Activated CD4-positive, alpha-beta T cell treated with anti-CD3 and anti-CD28 coated beads, Interleukin-2, amount 50 U/mL, for 16 hours (primary cell): Measurements from ENCODE around the gene ADAMTS17.
A peak's percentile ranks its signal among the peaks of the same experiment; 100 is the strongest.

Source experiments
- DNase-seq: peaks from one replicate; pipeline ENCODE4 v3.0.0-alpha.2; 2020

Gene ADAMTS17

DNA sequence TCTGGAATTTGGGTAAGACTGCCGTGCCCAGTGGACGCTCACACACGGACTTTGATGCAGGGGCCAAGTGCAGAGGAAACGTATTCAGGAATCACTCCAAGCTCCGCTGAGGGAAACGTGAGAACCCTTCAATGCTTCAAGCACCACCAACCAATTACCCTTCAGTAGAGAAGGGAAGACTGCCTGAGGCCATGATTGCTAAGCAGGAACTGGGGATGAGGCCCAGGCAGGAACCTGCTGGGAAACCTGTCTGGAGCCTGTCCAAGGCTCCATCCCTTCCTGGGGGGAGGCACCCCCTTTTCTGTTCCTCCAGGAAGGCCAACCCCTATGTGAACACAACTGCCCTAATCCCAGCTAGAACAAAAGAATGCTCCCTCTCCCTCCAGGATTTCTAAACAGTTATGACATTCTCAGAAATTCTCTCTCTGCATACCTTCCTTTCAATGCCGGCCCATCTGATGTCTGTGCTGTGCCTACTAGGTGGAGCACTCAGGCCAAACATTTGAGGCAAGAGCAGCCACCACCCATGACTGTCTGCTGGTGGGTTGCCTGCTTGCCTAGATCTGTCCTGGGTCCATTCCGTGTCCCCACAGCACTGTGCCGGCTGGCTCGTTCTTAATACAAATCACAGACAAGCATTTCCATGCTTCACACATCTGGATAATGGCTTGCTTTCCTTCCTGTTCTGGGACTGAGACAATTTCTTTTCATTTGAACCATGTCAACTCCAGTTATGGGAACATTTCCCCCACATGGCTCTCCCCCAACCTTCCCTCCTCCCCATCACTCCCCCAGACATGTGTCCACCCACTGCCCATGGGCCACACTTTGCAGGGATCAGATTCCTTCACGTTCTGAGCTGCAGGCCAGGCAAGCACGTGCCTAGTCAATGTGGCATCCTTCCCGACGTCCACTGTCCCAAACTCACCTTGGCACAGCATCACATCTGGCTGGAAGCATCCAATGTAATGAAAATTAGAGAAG, 149.4 kb downstream of the ADAMTS17 start:
- DNase-seq, result no peak

DNA sequence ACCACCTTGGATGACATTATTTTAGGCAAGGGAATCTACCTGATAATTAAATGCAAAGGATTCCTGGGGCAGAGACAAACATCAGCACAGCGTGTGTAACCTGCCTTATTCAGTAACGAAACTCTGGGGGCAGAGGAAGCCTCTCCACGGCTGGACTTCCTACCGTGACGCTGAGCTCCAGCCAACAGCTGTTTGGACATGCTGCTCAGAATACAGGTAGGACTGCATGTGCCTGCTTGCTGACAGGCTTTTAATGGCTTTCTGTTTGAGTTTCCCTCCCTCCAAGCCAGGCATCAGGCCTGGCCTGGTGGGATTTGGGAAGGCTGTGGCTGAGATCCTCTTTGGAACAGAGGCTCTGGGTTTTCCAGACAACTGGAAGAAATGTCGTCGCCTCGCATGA, 150.6 kb downstream of the ADAMTS17 start:
- DNase-seq, result no peak

DNA sequence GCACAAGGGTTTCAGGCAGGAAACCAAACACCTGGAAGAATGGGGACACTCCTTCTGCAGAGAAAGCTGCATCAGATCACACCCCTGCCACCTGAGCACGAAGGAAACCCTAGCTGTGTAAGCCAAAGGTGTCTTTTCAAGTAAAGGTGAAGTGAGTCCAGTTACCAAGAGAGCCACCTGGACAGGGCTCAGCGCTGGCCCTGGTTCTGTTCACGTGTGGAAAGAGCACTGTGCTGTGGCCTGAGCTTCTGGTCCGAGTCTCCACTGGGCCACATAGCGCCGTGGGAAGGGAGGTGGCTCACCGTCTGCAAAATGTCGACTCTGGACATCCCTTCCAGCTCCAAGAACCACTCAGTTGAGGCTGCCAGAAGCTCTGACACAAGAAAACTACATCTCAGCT, 151.1 kb downstream of the ADAMTS17 start:
- no peak for DNase-seq

DNA sequence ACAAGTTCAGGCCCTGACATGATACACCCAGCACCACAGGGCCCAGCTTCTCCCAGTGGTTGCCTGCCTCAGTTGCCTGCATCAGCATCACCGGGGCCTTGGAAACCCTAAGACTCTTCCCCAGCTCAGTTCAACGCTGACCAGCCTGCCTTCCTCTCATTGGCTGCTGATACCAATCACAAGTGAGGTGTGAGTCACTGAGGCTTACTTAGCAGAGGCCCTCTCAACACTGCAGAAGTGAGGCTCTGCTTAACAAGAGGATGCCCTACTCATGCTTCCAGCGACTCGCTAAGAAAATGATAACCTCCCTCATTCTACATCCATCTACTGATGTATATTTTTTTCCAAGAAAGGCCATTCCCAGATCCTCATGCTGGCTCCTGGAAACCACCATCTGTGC, 151.9 kb downstream of the ADAMTS17 start:
- no peak for DNase-seq

DNA sequence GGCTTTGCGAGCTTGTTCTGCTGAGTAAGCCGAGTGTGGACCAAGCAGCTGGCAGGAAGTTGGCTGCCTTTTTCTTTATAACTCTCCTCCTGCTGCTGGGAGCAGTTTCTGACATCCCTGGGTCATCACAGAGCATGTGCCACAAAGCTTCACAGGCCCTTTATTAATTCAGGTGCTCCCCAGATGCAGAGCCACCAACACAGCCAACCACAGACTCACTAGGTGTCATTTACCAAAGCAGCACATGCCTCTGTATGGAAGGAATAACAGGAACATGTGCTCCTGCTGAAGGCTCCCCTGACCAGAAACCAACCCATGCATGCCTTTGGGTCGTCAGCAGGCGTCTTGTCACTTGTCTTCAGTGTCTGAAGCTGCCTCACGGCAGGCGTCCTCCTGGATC, 152.5 kb downstream of the ADAMTS17 start:
- DNase-seq, result no peak

DNA sequence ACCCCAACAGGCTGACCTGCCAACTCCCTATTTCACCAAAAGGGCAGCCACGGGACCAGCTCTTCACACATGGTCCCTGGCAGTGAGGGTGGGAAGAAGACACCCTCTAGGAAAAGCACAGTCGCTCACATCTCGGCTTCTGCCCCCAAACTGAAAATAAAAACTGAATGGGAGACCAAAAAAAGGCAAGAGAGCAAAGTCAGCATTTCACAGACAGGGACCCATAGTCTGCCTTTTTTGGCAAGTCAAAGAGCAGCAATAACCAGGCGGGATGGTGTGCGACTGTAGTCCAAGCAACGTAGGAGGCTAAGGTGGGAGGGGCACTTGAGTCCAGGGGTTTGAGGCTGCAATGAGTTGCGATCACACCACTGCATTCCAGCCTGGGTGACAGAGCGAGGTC, 154.1 kb downstream of the ADAMTS17 start:
- DNase-seq, result no peak

DNA sequence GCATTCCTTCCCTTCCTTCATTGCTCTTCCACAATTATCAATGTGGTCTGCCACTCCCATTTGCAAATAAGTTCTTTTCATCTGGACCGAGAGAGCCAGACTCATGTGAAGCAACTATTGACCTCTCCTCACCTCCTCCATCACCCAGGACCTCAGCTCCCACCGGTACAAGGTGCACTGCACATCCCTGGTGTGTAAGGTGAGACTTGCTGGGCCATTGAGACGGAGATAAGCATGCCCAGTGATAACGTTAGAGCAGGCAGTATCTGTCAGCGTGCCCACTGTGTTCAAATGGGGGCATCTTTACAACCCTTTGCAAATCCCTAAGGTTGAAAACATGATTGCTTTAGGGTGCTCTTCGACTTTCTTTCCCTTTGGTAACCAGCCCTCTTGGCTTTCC, 154.8 kb downstream of the ADAMTS17 start:
- no peak for DNase-seq

DNA sequence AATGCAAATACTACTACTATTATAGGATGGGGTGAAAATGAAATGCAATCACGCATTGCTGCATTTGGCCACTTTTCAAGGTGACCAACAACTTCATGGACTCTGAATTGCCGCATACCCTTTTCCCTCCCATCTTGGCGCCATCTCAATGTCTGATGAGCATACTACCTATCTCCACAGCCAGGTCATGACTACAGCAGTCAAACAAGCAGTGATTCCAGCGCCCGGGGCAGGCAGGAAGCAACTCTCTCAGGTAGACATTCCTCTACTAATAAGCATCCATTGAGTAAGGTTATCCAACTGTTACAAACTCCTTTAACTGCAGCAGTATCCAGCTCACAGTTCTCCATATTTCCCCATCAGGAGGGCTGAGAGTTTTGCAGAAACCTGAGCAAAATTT, 155.4 kb downstream of the ADAMTS17 start:
- no peak for DNase-seq

DNA sequence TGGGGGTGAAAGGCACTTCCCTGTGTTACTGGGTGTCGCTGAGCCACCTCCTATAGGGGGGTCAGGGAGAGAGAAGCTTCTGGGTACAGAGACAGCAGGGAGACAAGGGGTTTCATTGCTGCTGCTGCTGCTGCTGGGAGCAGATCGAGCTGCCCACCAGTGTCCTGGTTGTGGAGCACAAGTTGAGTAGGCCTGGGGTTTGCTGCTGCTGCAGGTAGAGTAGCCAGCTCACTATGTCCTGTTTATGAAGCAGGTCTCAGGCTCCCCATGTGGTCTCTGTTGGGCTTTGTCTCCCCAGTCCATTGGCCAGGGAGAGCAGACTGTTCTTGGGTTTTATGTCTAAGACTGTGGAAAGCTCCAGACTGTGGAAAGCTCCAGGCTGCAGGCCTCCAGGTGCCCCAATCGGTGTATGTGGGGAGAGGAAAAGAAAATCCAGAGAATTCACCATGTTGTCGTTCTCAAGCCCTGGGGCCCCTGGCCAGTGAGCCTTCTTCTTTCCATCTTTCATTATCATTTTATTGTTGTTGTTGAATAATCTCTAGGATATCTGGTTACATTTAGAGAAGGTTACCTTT, 157.8 kb downstream of the ADAMTS17 start:
- no peak for DNase-seq

DNA sequence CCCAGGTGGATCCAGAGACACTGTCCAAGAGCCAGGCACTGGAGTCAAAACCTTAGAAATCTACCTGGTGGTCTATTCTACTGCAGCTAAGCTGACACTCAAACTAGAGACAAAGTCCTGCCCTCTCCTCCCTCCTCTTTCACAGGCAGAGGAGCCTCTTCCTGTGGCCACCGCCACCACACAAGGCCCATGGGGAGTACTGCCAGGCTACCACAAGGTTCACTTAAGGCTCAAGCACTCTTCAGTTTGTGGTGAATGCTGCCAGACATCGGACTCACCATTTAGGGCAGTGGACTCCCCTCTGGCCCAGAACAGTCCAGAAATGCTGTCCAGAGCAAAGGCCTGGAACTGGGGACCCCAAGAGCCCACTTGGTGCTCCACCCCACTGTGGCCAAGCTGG, 160.9 kb downstream of the ADAMTS17 start:
- DNase-seq, result no peak

DNA sequence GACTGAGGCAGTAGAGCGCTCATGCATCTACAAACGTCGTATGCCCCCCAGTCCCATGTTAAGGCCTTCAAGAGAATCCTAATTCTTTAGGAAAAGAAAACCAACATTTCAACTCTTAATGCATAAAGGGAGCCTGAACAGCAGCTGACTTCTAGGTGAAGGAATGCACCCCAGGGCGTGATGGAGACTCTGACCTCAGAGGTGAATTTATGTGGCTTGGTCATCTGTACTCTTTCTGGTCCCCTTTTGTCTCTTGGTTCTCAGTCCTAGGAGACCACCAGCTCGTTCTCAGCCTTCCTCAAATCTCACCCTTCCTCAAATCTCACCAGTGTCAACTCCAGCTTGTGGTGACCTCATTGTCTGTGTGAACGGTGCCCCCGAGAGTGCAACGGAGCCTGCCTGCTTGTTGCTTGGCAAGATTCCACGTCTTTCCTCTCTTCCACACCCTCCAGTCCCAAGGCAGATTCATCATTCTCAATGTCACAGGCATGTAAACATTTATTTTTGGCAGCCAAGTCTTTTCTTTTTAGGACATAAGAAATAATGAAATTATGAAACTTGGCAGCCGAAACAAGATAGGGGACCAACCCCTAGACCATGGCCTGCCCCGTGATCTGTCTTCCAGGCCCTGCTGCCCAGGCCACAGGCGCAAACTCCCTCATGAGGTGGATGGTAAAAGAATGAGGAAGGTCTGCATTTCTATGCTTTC, 166.2 kb downstream of the ADAMTS17 start:
- DNase-seq, result no peak

DNA sequence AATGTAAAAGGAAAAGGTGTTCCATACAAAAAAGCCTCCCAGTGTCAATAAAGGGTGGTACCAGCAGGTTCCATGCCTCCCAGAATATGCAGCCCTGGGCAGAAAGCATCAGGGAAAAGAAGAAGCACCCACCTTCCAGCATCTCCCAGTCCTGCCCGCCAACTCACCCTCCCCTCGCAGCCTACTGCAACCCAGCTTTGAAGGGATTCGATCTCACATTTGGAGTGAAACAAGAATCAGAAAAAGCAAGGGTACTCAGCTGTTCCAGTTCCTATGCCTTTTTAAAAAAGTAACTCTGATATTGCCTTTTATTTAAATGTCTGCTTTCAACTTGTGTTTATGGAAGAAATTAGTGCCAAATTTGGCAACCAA, 166.9 kb downstream of the ADAMTS17 start:
- no peak for DNase-seq

DNA sequence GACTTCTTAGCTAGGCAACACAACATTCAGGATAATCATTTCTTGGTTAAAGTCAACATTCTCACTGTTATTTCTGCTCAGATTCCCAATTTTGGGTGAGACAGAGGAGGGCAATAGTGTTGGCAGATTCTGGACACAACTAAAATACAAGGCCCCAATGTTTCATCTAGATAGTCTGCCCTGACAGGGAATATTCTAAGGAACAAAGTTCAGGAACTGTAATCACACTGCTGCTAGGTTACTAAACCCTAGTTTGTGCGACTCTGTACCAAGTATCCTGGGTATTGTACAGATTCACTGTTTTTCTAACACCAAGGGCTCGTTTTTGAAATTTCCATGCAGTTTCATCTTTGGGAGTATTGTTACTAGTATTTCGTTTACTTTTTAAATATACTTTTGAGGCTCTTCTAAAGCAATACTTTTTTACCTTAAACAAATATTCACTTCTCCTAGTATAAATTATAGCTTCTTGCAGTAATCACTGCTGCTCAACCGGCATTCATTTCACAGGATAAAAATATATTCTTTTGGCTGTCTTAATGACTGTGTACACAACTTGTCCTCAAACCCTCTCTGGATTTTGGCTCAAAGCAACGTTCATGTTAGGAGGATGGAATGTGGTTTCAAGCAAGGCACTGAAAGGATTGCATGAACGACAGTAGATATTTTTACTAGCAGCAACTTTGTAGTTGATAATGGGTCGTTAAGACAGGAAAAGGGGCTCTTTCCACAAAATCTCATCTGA, 167.4 kb downstream of the ADAMTS17 start:
- DNase-seq, result no peak

DNA sequence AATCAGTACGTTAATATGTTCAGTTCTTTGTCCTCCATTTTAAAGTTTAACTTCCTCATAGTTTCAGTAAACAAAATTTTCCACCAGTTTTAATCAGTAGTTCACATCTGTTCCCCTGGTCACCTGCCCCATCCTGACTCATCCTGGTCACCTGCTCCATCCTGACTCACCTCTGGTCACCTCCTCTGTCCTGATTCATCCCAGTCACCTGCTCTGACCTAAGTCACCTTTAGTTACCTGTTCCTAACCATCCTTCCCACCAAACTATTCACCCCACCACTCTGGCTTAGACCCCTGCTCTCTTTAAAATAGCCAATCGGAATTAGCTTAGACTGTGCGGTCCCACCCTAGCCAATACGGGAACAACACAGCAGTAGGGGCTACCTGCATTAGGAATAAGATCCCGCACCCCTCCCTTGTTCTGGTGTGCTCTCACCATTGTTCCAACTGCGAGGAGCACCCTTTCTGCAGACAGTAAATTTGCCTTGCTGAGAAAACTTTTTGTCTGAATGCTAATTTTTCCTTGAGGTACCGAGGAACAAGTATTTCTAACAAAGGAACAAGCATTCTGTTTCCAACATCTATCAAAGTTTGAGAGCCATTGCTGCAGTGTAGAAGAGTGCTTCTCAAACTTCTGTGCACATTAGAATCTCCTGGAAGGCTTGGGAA, 169.3 kb downstream of the ADAMTS17 start:
- DNase-seq, result no peak

DNA sequence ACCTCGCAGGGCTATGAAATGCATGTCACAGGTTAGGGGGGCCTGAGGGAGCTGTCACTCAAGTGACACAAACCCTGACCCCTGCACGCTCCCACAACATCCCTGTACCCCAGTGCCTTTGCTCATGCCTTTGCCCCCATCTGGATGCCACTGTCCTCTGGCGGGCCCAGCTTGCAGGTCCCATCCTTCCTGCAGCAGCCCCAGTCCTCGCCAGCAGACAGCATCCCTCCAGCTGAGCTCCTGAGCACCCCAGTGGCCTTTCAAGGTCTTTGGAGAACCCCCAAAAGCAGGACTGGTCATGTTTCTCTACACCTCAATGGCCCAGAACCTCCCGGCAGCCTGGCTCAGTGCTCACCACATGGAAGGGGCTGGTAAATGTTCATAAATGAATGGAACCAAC, 170.4 kb downstream of the ADAMTS17 start:
- no peak for DNase-seq

DNA sequence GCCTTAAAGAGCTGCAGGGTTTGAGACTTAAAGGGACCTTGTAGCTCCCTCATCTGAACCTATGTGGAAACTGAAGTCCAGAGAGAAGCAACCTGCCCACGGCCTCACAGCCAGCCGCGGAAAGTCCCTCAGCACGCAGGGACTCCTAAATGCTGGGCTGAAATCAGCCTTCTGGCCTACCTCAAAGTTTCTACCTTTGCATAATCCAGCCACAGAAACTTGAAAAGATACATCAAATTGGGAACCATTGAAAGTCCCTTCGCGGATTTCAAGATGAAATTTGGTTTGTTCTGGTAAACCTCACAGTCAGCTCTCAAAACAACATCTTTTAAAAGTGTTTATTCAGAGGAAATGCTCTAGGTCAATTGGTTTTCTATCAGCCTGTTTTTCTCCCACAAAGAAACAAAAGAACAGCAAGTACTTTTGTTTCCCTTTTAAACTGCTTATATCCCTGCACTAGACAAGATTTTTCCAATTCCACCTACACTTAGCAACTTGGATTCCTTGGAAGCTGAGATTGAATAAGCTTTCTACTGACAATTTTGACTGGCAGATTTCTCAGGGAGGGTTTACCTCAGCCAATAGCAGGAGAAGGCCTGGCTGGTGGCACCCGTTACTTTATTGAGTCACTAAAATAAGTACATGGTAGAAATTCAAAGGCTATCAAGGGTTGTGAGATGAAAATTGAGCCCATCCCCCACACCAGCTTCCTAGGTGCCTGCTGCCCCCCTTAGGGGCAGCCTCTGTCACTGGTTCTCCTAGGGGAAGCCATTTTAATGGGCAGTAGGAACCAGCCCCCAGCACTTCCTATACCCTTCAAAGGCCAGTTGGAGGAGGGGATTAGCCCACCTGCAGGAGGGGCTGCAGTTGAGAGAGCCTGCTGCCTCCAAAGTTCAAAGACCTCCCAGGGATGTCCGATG, 171.2 kb downstream of the ADAMTS17 start:
- DNase-seq, result peak; percentile 58

DNA sequence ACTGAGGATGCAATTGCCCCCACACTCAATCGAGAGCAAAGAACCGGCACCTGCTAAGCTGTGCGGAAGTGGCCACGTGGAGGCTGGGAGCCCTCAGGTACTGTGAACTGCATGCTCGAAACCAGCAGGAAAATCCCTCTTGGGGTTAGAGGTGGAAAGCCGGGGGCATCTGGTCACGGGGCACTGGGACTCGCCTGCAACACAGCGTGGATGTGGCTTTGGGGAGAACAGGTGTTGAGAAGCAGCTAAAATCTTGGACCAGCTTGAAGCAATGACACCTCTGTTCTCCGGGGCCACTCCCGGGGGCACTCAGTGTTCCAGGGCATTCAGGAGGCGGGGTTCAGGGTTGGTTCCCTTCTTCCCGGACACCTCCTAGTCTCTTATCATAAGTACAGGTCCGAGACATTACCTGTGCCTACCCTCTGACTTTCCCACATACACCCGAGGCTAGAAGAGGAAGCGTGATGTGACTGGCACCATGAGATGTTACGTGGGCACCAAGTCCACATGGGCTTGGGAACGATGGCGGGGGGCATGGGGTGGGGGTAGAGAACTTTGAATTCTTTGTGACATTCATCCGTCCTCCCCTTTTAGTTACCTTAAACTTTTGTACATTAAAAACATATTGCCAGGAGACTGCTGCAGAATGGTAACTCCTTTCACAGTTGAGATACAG, 172.0 kb downstream of the ADAMTS17 start:
- DNase-seq, result no peak

DNA sequence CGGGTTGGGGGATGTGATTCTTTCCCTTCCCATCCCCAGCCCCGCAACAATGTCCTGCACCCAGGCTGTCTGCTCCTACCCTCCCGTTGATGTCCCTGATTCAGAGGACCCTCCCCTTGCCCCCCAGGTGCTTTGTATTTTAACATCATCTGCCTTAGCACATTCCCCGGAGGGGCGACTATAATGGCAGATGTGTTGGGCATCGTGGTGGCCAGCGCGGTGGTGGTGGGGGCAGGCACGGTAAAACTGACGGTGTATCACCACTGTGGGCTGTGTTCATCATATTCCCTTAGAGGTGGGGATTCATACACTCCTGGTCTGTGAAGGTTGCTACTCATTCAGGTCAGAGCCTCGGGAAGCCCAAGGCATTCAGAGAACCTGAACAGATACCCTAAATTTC, 173.0 kb downstream of the ADAMTS17 start:
- no peak for DNase-seq

DNA sequence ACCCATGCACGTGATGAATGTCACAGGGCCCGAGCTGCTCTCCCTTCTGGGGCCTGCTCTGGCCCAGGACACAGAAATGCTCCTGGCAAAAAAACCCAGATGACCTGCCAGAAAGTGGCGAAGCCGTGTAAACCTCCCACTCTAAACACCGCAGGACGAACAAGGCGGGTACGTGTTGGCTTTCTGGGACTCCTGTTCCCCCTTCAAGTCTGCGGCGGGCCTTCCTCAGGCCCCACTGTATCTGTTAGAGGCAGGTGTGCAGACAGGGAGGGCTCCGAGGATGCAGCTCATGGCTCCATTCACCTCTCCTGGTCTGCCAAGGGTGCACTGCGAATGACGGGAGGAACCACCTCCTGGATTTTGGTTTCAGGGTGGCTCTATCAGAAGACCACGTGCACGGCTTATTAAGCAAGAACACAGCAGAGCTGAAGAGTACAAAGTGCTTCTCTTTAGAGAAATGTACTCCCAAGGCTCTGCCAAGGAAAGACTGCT, 173.8 kb downstream of the ADAMTS17 start:
- DNase-seq, result no peak

DNA sequence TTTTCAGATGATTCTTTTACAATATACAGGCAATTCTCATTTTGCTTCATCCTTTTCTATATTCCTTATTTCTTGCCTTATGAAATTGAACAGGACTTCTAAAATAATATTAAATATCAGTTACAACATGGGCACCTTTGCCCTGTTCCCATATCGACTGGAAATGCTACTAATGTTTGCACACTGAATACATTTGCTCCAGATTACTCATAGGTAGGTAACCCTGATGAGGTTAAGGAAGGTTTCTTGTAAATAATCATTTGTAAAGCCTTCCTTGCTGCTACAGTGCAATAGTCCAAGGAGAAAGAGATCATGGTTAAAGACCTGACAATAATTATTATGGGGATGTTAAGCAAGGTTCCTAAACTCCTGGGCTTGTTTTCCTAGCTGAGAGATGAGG, 175.5 kb downstream of the ADAMTS17 start:
- DNase-seq, result no peak

DNA sequence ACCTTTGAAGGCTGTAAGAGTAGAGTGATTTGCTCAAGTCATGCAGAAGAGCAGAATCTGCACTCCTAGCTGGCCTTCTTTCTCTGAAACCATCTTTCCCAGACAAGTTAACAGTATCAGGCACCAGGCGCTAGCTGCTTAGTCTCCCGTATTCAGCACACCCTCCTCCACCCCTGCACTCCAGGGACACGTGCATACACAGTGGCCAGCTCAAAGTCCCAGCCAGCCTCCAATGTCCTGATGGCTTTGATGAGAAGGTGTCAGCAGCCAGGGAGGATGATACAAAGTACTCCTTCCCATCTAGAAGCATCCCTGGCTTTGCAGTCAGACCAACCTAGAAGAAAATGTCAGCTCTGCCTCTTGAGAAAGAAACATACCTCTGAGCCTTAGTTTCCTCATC, 177.8 kb downstream of the ADAMTS17 start:
- no peak for DNase-seq
